IPS-NIHi11 (cell line): ENCODE measurements around the gene FLOT1.

Experiments used
- DNase-seq: peaks from one replicate; pipeline ENCODE4 v3.0.0; 2012; ENCODE audit warnings: mixed read lengths, low spot score

FLOT1 gene

DNA sequence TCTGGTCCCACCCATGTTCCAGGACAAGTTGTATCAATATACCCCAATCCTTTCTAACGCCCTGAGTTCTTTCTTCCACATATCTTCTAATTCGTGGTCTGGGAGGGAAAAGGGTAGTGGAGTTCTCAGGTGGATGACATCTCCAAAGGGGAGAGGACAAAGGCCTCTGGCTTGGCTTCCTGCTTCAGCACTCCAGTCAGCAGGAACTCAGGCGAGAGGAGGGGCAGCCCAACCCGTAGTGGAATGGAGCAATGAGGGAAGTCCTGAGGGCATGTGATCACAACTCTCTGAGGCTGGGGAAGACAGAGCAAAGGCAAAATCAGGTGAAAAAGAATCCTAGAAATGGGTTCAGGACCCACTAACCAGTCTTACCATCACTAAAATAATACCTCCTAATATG, 42.1 kb downstream of the FLOT1 start:
- DNase-seq, result no peak

GRCh38 chr6:30696432-30696831, 46.1 kb downstream of the FLOT1 start:
- DNase-seq, result no peak

DNA sequence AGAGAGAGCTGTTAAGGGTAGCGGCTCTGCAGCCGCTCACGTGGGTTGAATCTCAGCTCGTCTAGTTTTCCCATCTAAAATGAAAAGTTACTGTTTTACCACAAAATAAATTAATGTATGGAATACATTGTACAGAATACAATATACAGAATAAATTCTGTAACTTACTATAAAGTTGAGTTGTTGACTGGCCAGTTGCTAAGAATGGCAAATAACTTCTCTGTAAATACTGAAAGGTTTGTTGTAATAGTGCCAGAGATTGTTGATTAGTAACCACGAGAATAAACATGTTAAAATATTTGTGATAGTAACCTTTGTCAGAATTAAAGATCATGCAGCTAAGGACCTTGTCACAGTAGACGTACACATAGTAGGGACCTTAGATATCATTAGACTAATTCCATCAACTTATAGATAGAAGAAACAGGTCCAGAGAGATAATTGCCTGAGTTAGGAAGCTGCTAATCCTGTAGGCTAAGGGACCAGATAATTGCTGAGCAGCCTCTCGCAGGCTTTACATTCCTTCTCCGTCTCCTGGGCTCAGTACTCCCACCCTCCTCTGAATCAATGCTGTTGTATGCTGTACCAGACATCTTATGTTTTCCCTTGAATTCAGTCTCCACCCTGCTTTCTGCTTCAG, 51.2 kb downstream of the FLOT1 start:
- DNase-seq, result peak; percentile 35

DNA sequence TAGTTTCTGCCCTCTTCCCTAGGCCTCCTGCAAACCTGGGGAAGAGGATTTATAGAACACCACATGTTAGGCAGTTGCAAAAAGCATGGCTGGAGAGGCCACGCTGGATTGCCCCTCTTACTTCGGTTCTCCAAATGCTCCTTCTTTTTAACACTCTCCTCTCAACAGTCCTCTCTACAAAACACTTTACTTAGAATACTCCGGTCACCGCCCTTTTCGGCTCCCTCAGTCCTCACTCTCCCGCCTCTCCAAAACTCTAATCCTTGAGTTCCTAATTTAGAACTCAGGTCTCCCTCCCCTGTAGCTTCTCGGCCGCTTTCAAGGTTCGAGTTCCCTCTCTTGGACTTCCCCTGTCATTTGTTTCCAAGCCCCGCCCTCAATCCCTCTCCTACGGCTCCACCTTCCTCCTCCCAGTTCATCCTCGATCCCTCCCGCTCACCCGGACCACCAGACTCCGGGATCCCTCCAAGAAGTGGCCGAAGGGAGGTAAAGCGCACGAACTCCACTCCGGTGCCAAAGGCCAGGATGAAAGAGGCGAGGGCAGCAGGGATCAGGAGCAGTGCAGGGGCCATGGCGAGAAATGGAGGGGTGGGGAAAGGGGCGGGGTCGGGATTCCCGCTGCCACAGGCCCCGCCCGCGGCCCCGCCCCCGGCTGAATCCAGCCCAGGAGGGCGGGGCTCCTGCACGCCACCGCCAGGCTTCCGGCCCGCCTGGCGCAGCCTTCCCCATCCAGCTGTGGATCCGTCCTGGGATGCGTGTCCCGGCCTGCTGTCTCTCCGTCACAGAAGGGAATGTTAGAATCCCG, 51.9 kb downstream of the FLOT1 start, which contains the start of gene NRM:
Gene NRM (minus strand): TSS at position 582 of the 805 bp plus-strand sequence. CDS start 10 bp downstream, at position 572.
- DNase-seq, result peak; percentile 91

- DNase-seq, result no peak
These were observed 52.5 kb downstream of the FLOT1 start for GRCh38 chr6:30689985-30690384.

GRCh38 chr6:30689022-30689865, 53.2 kb downstream of the FLOT1 start:
- no peak for DNase-seq

- no peak for DNase-seq
These were observed 53.9 kb downstream of the FLOT1 start for GRCh38 chr6:30688569-30688968.

DNA sequence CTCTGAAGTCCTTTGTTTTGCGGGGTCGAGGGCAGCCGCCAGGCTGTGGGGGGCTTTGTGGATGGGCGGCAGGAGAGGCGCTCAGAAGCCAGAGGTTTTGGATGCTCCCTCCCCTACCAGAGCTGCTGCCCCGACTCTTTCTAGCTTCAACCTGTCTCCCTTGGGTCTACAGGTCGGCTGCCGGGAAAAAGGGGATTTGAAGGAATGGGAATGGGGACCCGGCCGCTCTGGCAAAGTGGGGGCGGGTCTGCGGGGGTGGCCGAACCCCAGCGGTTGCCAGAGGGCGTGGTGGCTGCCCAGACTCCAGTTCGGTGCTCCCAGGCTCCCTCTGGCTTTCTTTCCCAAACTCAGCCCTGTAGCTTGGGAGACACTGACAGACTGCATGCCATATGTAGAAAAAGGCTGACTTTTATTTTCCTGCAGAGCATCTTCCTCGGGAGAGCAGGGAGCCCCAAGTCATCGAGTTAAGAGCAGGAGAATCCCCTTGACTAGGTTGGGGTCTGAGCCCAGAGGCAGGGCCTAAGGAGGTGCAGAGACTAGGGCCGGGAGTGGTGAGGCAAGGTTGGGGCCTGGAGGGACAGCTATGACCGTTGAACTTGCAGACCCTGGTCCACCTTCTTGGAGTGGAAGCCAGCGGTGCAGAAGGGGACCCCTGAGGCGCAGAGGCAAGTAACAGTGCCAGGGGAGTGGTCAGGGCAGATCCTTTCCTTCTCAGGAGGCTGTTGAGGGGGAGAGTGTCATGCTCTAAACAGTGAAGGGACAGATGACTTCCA, 54.6 kb downstream of the FLOT1 start:
- no peak for DNase-seq

DNA sequence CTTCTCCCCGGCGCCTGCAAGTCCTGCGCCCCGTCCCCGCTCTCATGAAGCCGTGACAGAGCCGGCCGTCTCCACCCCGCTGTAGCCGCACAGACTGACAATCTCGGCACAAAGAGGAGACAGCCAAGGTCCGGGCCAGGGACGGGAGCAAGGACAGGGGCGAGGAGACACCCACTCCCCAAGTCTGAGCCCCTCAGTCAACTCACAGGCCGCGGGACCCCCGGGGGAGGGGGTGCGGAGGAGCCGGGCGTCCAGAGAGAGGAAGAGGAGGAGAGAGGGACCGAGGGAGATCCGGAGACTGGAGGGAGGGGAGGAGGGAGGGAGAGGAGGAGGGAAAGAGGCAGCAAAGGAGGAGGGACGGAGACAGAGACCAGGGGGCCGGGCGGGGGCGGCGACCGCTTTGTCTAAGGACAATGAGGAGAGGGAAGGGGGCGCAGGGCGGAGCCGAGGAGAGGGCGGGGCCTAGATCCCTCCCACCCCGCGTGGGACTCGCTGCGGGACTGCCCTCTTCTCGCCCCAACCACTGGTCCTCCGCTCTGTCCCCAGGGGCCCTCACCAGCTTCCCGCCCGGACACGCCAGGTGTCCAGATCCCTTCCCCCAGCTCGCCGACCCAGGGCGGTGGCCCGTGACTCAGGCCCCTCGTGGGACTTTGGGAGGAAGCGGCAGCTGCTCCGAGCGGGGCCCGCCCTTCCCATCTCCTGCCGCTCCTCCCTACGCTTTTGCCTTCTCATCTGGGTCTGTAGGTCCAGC, 55.4 kb downstream of the FLOT1 start:
- peak; percentile 75 for DNase-seq

DNA sequence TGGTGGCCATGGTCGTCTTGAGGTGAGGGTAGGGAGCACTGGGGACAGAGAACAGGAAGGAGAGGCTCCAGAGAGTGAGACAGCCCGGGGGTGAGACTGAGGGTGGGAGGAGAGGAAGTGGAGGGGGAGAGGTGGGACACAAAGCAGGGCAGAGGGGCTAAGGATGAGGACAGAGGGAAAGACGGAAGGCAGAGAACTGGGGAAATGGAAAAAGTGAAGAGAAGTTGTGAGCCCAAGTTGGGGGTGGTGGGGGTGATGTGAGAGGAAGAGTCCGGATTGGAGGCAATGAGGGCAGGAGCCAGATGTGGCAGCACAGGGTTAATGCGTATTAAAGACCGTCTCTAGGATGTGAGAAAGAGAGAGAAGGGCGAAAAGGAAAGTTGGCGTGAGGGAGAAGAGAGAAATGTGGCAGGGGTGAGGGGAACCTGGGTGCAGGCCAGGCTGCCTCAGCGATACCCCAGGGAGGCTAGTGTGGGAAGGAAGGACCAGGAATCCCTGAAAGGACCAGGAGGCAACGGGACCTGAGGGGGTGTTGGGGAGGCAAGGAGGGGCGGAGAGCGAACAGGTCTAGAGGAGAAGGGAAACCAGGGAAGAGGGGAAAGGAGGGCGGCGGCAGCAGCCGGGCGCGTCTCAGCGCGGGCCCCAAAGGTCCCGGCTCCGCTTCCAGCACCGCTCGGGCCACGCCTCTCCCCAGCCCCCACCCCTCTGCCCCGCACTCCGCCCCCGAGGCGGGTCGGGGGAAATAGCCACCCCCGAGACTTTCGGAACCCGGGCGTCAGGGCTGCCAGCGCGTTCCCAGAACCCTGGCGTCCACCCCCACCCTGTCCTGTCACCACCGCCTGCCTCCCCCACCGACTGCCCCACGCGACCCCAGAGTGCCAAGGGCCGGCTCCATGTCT, 56.2 kb downstream of the FLOT1 start, which contains the start of gene PPP1R18:
Gene PPP1R18 (minus strand): TSS at position 637 of the 899 bp plus-strand sequence. CDS start 627 bp downstream, at position 10.
- DNase-seq, result peak; percentile 73

DNA sequence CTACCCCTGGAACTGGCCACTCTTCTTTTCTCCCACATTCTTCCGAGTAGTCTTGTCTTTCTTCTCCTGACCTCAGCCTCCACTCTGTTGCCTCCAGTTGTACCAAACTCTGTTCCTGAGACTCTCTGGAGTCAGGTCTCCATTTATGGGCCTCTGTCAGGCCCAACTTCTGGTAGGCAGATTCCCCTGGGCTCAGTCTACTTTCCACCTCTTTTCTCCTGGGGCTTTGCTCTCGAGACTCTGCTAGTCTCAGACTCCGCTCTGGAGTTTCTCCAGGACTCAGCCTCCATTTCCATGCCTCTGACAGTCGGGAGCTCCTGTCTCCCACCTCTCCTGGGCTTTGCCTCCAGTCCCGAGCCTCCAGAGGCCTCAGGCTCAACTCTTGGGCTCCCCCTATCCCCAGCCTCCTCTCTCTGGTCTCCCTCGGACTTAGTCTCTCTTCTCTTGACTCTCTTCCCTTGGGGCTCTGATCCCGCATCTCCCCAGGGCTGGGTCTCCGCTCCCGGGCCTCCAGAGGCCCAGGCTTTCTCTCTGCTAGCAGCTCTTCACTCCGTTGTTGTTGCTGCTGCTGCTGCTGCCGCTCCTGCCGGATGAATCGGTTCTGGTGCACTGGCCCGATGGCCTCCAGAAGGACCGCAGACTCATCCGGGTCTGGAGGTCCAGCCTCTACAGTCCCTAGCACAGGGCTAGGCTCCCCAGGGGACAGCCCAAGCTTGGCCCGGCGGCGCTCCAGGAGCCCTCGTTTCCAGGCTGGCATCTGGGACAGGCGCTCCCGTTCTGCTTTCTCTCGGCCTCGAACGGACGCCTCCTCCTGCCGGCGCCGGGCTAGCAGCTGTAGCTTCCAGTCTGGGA, 57.1 kb downstream of the FLOT1 start:
- DNase-seq, result peak; percentile 25

DNA sequence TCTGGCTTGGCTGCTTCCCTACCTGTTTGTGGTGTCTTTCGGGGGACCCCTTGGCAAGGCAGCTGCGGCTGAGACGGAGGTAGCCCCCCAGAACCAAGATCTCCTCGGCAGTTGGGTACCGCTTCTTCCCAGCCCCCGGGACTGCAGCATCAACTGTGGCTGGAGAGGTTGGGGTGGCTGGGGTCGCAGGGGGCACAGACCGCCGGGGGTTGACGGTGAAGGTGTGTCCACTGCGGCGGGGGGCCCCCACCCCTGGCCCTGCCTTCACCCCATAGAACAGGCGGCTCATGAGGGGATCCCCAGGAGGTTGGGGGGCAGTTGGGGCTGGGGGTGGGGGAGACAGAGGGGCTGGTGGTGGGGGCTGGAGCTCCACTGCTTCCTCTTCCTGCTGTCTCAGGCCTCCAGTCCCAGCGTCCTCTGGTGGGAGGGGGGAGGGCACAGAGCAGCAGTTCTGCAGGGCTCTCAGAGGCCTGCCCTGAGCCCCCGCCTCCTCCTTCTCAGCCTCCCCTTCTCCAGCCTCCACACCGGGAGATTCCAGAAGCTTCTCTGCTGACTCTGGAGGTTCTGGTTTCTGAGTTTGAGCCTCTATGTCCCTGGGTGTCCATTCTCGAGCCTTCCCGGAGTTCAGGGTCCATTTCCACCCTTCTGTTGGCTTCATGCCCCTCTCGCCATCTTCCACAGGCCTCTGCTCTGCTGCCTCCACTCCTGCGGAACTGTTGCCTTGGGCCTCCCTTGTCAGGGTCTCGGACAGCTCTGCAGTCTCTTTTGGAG, 57.9 kb downstream of the FLOT1 start:
- no peak for DNase-seq

DNA sequence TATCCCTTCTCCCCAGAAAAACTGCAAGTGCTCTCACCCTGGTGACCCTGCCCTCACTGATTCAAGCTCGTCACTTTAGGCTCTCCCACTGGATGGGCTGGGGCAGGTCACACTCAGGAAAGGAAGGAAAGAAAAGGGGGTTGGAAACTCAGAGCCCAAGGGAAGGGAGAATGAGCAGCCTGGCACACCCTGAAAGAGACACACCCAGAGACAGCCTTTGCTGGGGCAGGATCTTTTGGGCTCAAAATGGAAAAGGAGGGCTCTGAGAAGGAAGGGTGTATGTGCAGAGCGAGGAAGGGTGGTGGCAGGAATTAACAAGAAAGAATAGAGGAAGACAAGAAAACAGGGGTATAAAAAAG, 58.5 kb downstream of the FLOT1 start:
- no peak for DNase-seq

DNA sequence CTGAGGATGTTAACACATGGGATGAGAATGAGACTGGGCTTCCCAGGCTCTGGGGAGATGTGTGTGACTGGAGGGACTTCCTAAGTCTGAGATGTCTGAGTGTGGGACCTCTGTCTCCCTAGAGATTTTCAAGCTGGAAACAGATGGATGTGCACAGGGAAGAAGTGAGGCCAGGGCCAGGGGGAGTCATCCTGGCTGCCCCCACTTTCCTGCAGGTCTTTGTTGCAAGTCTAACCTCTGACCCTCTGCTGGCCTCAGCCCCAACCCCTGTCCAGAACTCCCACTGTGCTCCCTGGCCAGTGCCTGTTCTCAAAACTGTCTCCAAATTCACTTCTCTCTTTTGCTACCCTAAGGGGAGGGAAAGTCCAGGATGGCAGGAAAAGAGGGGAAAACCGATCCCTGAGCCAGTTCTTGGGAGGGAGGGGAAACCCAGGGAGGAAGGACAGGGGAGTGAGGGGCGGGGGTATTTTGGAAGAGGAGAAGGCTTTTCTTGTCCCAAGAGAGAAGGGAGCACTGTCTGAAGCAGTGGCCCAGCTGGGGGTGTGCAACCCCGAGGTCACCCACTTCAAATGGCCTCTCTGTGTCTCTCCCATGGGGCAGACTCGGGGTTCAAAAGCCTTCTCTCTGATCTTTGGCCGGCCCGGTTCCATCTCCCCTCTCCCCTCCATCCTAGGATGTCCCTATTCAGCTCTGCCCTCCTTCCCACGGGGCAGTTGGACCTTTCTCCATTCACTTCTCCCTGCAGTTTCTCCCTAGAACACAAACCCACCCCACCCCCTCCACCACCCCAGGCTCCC, 59.1 kb downstream of the FLOT1 start:
- no peak for DNase-seq

- DNase-seq, result peak; percentile 49
These were observed 60.1 kb downstream of the FLOT1 start for GRCh38 chr6:30682143-30683117.

DNA sequence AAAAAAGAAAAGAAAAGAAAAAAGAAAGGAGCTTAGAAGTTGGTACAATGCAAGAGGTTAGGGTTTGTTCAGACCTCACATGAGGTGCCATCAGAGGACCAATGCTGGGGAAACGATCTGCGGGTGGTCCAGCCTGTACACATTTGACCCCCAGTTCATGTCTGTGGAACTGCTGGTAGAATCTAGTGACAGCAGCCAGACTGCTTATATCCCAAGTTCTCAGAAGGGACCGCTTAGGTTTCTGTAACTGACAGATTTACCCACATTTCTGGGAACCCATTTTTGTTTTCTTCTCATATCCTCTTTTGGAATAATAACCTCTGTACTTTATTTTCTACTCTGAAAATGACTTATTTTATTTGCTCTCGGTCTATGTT, 60.7 kb downstream of the FLOT1 start:
- DNase-seq, result no peak
